ENCODE data around the gene PSMB7.

Gene PSMB7

GRCh38 chr9:124381170-124381945 lies 33.9 kb downstream of the PSMB7 start:
- peak; percentile 47 for DNase-seq (ENCODE audit: low spot score)

- no peak for DNase-seq (ENCODE audit: low spot score)
Measured at GRCh38 chr9:124377551-124378406, 37.5 kb downstream of the PSMB7 start.

GRCh38 chr9:124376329-124376728 lies 38.9 kb downstream of the PSMB7 start:
- no peak for DNase-seq (ENCODE audit: low spot score)

- DNase-seq (ENCODE audit: low spot score) = no peak
Measured at GRCh38 chr9:124375726-124376125, 39.5 kb downstream of the PSMB7 start.

- no peak for DNase-seq (ENCODE audit: low spot score)
Measured at GRCh38 chr9:124373851-124374250, 41.4 kb downstream of the PSMB7 start.

- DNase-seq (ENCODE audit: low spot score) = no peak
Measured at GRCh38 chr9:124373386-124373785, 41.9 kb downstream of the PSMB7 start.

GRCh38 chr9:124372038-124372437 lies 43.2 kb downstream of the PSMB7 start:
- no peak for DNase-seq (ENCODE audit: low spot score)

- no peak for DNase-seq (ENCODE audit: low spot score)
Measured at GRCh38 chr9:124370896-124371582, 44.2 kb downstream of the PSMB7 start.

- DNase-seq (ENCODE audit: low spot score) = no peak
Measured at GRCh38 chr9:124369231-124369797, 45.9 kb downstream of the PSMB7 start.

- no peak for DNase-seq (ENCODE audit: low spot score)
Measured at GRCh38 chr9:124368692-124369091, 46.5 kb downstream of the PSMB7 start.

GRCh38 chr9:124366476-124367220 lies 48.6 kb downstream of the PSMB7 start:
- DNase-seq (ENCODE audit: low spot score) = peak; percentile 52

GRCh38 chr9:124365036-124365435 lies 50.2 kb downstream of the PSMB7 start:
- DNase-seq (ENCODE audit: low spot score) = no peak

- DNase-seq (ENCODE audit: low spot score) = no peak
Measured at GRCh38 chr9:124364141-124364540, 51.1 kb downstream of the PSMB7 start.

- DNase-seq (ENCODE audit: low spot score) = peak; percentile 75
Measured at GRCh38 chr9:124363326-124364096, 51.7 kb downstream of the PSMB7 start.

- DNase-seq (ENCODE audit: low spot score) = no peak
Measured at GRCh38 chr9:124361128-124361527, 54.1 kb downstream of the PSMB7 start.

GRCh38 chr9:124359855-124360678 lies 55.2 kb downstream of the PSMB7 start:
- no peak for DNase-seq (ENCODE audit: low spot score)

- no peak for DNase-seq (ENCODE audit: low spot score)
Measured at GRCh38 chr9:124359426-124359825, 55.8 kb downstream of the PSMB7 start.

- no peak for DNase-seq (ENCODE audit: low spot score)
Measured at GRCh38 chr9:124358631-124359030, 56.6 kb downstream of the PSMB7 start.

- no peak for DNase-seq (ENCODE audit: low spot score)
Measured at GRCh38 chr9:124357721-124358361, 57.4 kb downstream of the PSMB7 start.

All from kidney tubule cell (primary cell).